ENCODE results near the gene CARM1.

DNA sequence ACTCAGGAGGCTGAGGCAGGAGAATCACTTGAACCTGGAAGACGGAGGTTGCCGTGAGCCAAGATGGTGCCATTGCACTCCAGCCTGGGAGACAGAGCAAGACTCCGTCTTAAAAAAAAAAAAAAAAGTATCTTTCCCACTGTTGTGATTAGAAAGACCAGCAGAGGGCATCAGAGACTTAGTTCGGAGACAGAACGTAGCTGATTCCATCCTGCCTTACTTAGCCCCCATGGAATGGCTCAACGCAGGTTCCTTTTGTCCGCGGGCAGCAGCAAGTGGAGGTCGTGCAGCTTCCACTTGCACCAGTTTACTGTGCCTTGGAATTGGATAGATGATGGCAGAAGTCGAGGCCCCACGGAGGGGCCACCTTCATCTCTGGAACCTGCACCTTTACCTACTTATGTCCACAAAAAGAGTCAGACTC, 65.3 kb downstream of the CARM1 start:
- peak; percentile 73 for TF ChIP-seq CTCF (conservative IDR thresholded peaks at IDR 0.05; ENCODE audit: low read depth, low read length)
- TF ChIP-seq EZH2 (IDR thresholded peaks at IDR 0.05; ENCODE audit: low read length, unreplicated experiment): no peak
